Liver (tissue), 9 donors: ENCODE results near the gene ZSWIM4. TPM values are rescaled to one million over a fixed set of nuclear protein-coding genes. Genes with fewer than 3 reads are reported as not detected.

Source experiments
- DNase-seq: peaks from one replicate; pipeline ENCODE4 v3.0.0-alpha.2; 2017; ENCODE audit warnings: low spot score
- H3K27ac ChIP-seq, 2 donors: one replicate each; pipeline ENCODE4 v1.7.0; 2013; ENCODE audit warnings: inconsistent platforms in 2 of 2, low read length in 2 of 2, control low read depth in 1 of 2, low read depth in 1 of 2, mild to moderate bottlenecking in 1 of 2
- H3K27me3 ChIP-seq, 4 donors: one replicate each; pipeline versions ENCODE4 v1.6.1 to v1.7.0; 2013; ENCODE audit warnings: low read length in 3 of 4, inconsistent platforms in 1 of 4, mild to moderate bottlenecking in 1 of 4, moderate library complexity in 1 of 4; ENCODE audit not compliant: control insufficient read depth in 4 of 4, insufficient read depth in 4 of 4
- H3K36me3 ChIP-seq, 4 donors: one replicate each; pipeline versions ENCODE4 v1.6.1 to v1.7.0; 2013; ENCODE audit warnings: low read length in 3 of 4, mild to moderate bottlenecking in 3 of 4, low read depth in 1 of 4, moderate library complexity in 1 of 4; ENCODE audit not compliant: control insufficient read depth in 4 of 4, insufficient read depth in 3 of 4
- H3K4me1 ChIP-seq, 4 donors: one replicate each; pipeline versions ENCODE4 v1.6.1 to v1.7.0; 2013; ENCODE audit warnings: low read length in 3 of 4, mild to moderate bottlenecking in 3 of 4, moderate library complexity in 1 of 4; ENCODE audit not compliant: control insufficient read depth in 4 of 4, insufficient read depth in 4 of 4
- H3K4me3 ChIP-seq, 3 donors: one replicate each; pipeline versions ENCODE4 v1.6.1 to v1.7.0; 2013; ENCODE audit warnings: low read length in 3 of 3, control low read depth in 1 of 3, low read depth in 1 of 3, mild to moderate bottlenecking in 1 of 3
- H3K9ac ChIP-seq, 2 donors: one replicate each; pipeline ENCODE4 v1.7.0; 2013; ENCODE audit warnings: low read length in 2 of 2, mild to moderate bottlenecking in 2 of 2, moderate library complexity in 2 of 2, control low read depth in 1 of 2, low read depth in 1 of 2
- H3K9me3 ChIP-seq, 4 donors: one replicate each; pipeline versions ENCODE4 v1.6.1 to v1.7.0; 2013; ENCODE audit warnings: low read length in 3 of 4; ENCODE audit not compliant: control insufficient read depth in 4 of 4
- ATF3 ChIP-seq: IDR thresholded peaks from 2 replicates; pipeline ENCODE4 v1.6.1; 2016; ENCODE audit warnings: antibody characterized with exemption
- CTCF ChIP-seq: fragments of 150-350 bp; IDR thresholded peaks from 2 replicates; pipeline ENCODE4 v1.5.1; 2017; ENCODE audit warnings: improper control_type of control experiment, low read depth, low read length; ENCODE audit not compliant: missing input control
- EGR1 ChIP-seq, 2 donors: IDR thresholded peaks; 2 replicates each; pipeline ENCODE4 v1.6.1; 2016 to 2018; ENCODE audit warnings: antibody characterized with exemption in 2 of 2, low read depth in 2 of 2
- FOXA1 ChIP-seq: IDR thresholded peaks from 2 replicates; pipeline ENCODE4 v1.6.1; 2016; ENCODE audit warnings: antibody characterized with exemption
- FOXA2 ChIP-seq: IDR thresholded peaks from 2 replicates; pipeline ENCODE4 v1.6.1; 2016; ENCODE audit warnings: antibody characterized with exemption
- GABPA ChIP-seq, 2 donors: IDR thresholded peaks in 1 of 2; conservative IDR thresholded peaks in 1 of 2; 2 replicates each; pipeline ENCODE4 v1.6.1; 2016; ENCODE audit warnings: antibody characterized with exemption in 2 of 2, mild to moderate bottlenecking in 1 of 2, moderate library complexity in 1 of 2
- HNF4A ChIP-seq, 2 donors: conservative IDR thresholded peaks; 2 replicates each; pipeline ENCODE4 v1.6.1; 2016; ENCODE audit warnings: antibody characterized with exemption in 2 of 2, mild to moderate bottlenecking in 2 of 2
- HNF4G ChIP-seq: IDR thresholded peaks from 2 replicates; pipeline ENCODE4 v1.6.1; 2016; ENCODE audit warnings: antibody characterized with exemption
- JUND ChIP-seq, 2 donors: IDR thresholded peaks; 2 replicates each; pipeline ENCODE4 v1.6.1; 2016; ENCODE audit warnings: antibody characterized with exemption in 2 of 2
- MAX ChIP-seq: IDR thresholded peaks from 2 replicates; pipeline ENCODE4 v1.6.1; 2016; ENCODE audit warnings: antibody characterized with exemption
- NR2F2 ChIP-seq: IDR thresholded peaks from 2 replicates; pipeline ENCODE4 v1.6.1; 2016; ENCODE audit warnings: antibody characterized with exemption
- RAD21 ChIP-seq, 2 donors: IDR thresholded peaks; 2 replicates each; pipeline ENCODE4 v1.6.1; 2016; ENCODE audit warnings: antibody characterized with exemption in 2 of 2, mild to moderate bottlenecking in 2 of 2
- REST ChIP-seq: IDR thresholded peaks from 2 replicates; pipeline ENCODE4 v1.6.1; 2016; ENCODE audit warnings: antibody characterized with exemption, mild to moderate bottlenecking
- RXRA ChIP-seq, 2 donors: IDR thresholded peaks; 2 replicates each; pipeline ENCODE4 v1.6.1; 2017 to 2018; ENCODE audit warnings: antibody characterized with exemption in 2 of 2, mild to moderate bottlenecking in 1 of 2
- SP1 ChIP-seq: IDR thresholded peaks from 2 replicates; pipeline ENCODE4 v1.6.1; 2018; ENCODE audit warnings: antibody characterized with exemption, mild to moderate bottlenecking
- TAF1 ChIP-seq: conservative IDR thresholded peaks from 2 replicates; pipeline ENCODE4 v1.6.1; 2016; ENCODE audit warnings: antibody characterized with exemption, mild to moderate bottlenecking
- YY1 ChIP-seq: IDR thresholded peaks from 2 replicates; pipeline ENCODE4 v1.6.1; 2016; ENCODE audit warnings: antibody characterized with exemption, mild to moderate bottlenecking
- ZBTB33 ChIP-seq: IDR thresholded peaks from 2 replicates; pipeline ENCODE4 v1.6.1; 2016; ENCODE audit warnings: antibody characterized with exemption
- WGBS: extraction: QIAGEN DNeasy Blood & Tissue Kit; methylation state at CpG from one replicate; pipeline ENCODE4 v1.1.7; 2013; 5-methylcytosine and 5-hydroxymethylcytosine counted together
- polyA plus RNA-seq, 2 donors: library from polyadenylated mRNA; stranded (reverse) in 1 of 2; unstranded in 1 of 2; fragments of 200-250 nt in 1 of 2; fragments of >200 nt in 1 of 2; fragmentation: Nextera tagmentation in 1 of 2; extraction: Ambion mirVana in 1 of 2; gene quantifications; one replicate each; pipeline versions ENCODE4 v1.2.1 to v1.2.3, GENCODE V29; 2013 to 2015
- total RNA-seq, 2 donors: library from RNA; depleted of rRNA; stranded (reverse); fragments of >200 nt; gene quantifications; one replicate each; pipeline ENCODE4 v1.2.3, GENCODE V29; 2014
- donor health status: healthy.
- donor health status: healthy.
- donor health status: healthy.
- donor health status: healthy.
- donor health status: healthy.

The ZSWIM4 gene
- 1 to 10 TPM; 1.6 to 2.2 TPM for total RNA-seq
- polyA plus RNA-seq = under 1 TPM; 0.14 to 0.75 TPM

GRCh38 chr19:13794757-13795589 lies at the start of gene ZSWIM4:
Gene ZSWIM4 (plus strand): TSS chr19:13795443. CDS start chr19:13795649, 206 bp downstream.
- Histone ChIP-seq H3K4me1 (peaks cover 0 to 14% (median 9%) of the 10 kb centered on the region in 4 donors), H3K9me3 (no peaks in the 10 kb centered on the region), H3K4me3 (peak within 1 kb of the TSS; percentile 75 to 96 (median 87)), H3K36me3 (no peaks in the 10 kb centered on the region), H3K27me3 (no peaks in the 10 kb centered on the region), H3K27ac (peak within 1 kb of the TSS; percentile 80 to 82), H3K9ac (peak within 1 kb of the TSS; percentile 78 to 79)
- peak; percentile 94 for DNase-seq
- WGBS = 2% methylated on average over 71 of the region's 71 CpGs
- TF ChIP-seq HNF4G = no peak
- no peak for TF ChIP-seq JUND (IDR thresholded peaks at IDR 0.05)
- peak; percentile 58 for TF ChIP-seq REST
- peak; percentile 98 for TF ChIP-seq SP1
- peak; percentile 44 for TF ChIP-seq TAF1
- TF ChIP-seq EGR1 (IDR thresholded peaks at IDR 0.05; ENCODE audit: low read depth in 2 of 2) = peak in 1 of 2 donors; percentile 42
- peak; percentile 46 for TF ChIP-seq YY1
- peak; percentile 23 to 43 for TF ChIP-seq RXRA (IDR thresholded peaks at IDR 0.05)
- peak; percentile 11 for TF ChIP-seq NR2F2
- TF ChIP-seq MAX = peak; percentile 64
- TF ChIP-seq RAD21 (IDR thresholded peaks at IDR 0.05) = no peak
- TF ChIP-seq ZBTB33 = no peak
- no peak for TF ChIP-seq HNF4A (conservative IDR thresholded peaks at IDR 0.05)
- peak; percentile 82 for TF ChIP-seq FOXA2
- peak in 1 of 2 donors; percentile 72 for TF ChIP-seq GABPA (IDR thresholded peaks at IDR 0.05 in 1 of 2, conservative IDR thresholded peaks at IDR 0.05 in 1 of 2)
- no peak for TF ChIP-seq ATF3
- TF ChIP-seq FOXA1 = peak; percentile 89
- TF ChIP-seq CTCF = no peak
